T-helper 17 cell (primary cell): ENCODE measurements around the gene LYSMD1. TPM values are rescaled to one million over a fixed set of nuclear protein-coding genes. Genes with fewer than 3 reads are reported as not detected.
A peak's percentile ranks its signal among the peaks of the same experiment; 100 is the strongest.

Experiments used
- ATAC-seq: fragments of 150-1000 bp; cut with Tn5 transposase; 2 replicates; pipeline ENCODE4 v1.10.0; 2021; ENCODE audit warnings: mild to moderate bottlenecking, moderate library complexity
- DNase-seq, 3 donors: peaks; one replicate each; pipeline versions ENCODE4 v3.0.0 to v3.0.0-alpha.2; 2020 to 2021
- H3K9me3 ChIP-seq: one replicate; pipeline ENCODE4 v1.7.0; 2013; ENCODE audit warnings: low read length, mild to moderate bottlenecking; ENCODE audit not compliant: control insufficient read depth, poor library complexity, severe bottlenecking
- H3K27ac Mint-ChIP-seq: one replicate; pipeline ENCODE4 v1.8.0; 2022; ENCODE audit warnings: mild to moderate bottlenecking, moderate library complexity, mixed read lengths
- H3K27me3 Mint-ChIP-seq: one replicate; pipeline ENCODE4 v1.8.0; 2022; ENCODE audit warnings: mixed read lengths
- H3K36me3 Mint-ChIP-seq: one replicate; pipeline ENCODE4 v1.8.0; 2022; ENCODE audit warnings: low read depth, mixed read lengths
- H3K4me1 Mint-ChIP-seq: one replicate; pipeline ENCODE4 v1.8.0; 2022; ENCODE audit warnings: mild to moderate bottlenecking, mixed read lengths
- H3K4me3 Mint-ChIP-seq: one replicate; pipeline ENCODE4 v1.8.0; 2022; ENCODE audit warnings: mild to moderate bottlenecking, moderate library complexity, mixed read lengths
- total RNA-seq, 4 donors: library from RNA in 2 of 4; stranded (reverse) in 2 of 4; gene quantifications; one replicate each; pipeline ENCODE4 v1.2.3 and lab custom pipeline; 2022 to 2026

LYSMD1 gene
- total RNA-seq, 2 donors from 2014 or later: 0.39 to 0.70 TPM

DNA sequence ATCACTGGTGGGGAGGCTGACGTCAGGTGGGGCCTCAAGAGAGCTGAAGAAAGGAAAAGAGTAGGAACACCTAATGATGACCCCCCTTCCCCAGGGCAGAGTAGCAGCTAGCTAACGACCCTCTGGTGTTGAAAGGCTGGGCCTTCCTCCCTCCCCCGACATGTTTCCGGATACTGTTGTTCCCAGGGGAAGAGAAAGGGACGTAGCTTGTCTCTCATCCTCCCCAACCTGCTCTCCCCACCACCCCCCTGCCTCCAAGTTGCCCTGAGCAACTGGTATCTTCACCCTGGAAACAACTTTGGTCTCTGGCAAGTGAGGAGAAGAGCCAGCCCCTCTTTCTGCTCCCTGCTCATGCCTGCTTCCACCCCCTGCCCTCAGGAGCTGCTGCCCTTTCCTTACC lies 21.7 kb downstream of the LYSMD1 start:
- peaks cover 2% of the 10 kb centered on the region for H3K36me3 Mint-ChIP-seq
- H3K27me3 Mint-ChIP-seq: no peaks in the 10 kb centered on the region
- peaks cover 23% of the 10 kb centered on the region for H3K4me1 Mint-ChIP-seq
- H3K9me3 ChIP-seq: no peaks in the 10 kb centered on the region
- DNase-seq: no peak
- H3K4me3 Mint-ChIP-seq: no peak overlapping the region
- H3K27ac Mint-ChIP-seq: no peak overlapping the region
- no peak for ATAC-seq

DNA sequence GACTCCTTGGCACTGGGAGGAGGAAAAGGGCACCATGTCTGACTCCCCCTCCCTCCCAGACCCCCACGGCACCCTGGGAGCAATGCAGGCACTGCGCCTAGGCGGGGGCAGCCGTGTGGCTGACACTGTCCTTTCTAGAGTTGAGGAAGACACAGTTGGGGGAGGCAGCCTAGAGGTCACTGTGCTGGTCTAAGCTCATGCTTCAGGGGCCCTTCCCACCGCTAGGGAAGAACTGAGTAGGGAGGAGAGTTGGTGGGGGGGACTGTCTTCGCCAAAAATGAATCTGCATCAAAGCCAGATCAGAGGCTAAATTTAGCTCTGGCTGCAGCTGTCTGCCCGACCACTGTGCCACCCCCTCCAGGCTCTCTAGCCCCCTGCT lies 22.7 kb downstream of the LYSMD1 start:
- DNase-seq: no peak
- Mint-ChIP-seq H3K4me3 (no peak overlapping the region), H3K36me3 (peaks cover 2% of the 10 kb centered on the region), H3K27ac (no peak overlapping the region), H3K4me1 (peaks cover 23% of the 10 kb centered on the region), H3K27me3 (no peaks in the 10 kb centered on the region)
- no peak for ATAC-seq
- no peaks in the 10 kb centered on the region for H3K9me3 ChIP-seq

DNA sequence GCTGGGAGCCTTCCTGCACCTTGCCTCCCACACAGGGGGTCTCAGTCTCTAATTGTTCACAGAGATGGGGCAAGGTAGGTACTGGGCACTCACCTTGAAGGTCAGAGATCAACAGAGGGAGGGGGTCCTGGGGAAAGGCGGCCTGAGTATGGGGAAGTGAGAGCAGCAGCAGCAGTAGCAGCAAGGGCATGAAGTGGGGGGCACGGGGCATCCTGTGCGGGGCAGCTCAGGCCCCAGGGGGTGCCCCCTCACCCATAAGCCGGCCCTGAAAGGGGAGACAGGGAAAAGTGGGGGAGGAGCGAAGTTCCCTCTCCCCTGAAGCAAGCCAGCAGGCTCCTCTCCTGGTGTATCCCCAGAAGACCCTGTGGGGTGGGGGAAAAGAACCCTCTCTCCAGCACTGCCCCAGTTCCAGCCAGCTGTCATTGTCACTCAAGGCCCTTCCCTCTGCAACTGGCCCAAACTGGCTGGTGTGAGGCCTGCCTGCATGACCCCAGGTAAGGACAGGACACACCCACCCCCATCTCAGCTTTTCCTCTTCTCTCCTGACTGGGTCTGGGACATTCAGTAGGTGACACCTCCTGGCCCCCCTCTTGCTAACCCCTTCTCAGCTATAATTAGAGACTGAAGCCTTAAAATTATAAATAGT lies 23.2 kb downstream of the LYSMD1 start:
- H3K27ac Mint-ChIP-seq: no peak overlapping the region
- no peaks in the 10 kb centered on the region for H3K9me3 ChIP-seq
- no peak for DNase-seq

DNA sequence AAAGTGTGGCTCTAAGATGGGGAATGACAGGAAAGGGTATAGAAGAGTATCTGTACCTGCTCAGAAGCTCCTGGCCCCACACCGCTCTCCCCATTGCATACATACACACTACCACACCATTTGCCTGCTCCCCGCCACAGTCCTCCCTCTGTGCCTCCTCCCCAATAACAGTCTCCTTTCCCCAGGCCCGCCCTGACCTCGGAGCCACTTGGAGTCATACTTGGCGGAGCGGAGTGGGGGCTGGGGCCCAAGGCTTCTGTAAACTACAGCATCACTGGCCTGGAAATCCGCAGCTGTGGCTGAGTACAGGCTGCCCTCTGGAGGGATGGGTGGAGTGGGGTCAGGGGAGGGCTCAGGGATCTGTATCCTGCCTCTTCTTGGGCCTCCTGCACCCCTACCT lies 27.9 kb downstream of the LYSMD1 start:
- no peak for DNase-seq
- H3K27ac Mint-ChIP-seq: no peak overlapping the region
- no peaks in the 10 kb centered on the region for H3K36me3 Mint-ChIP-seq
- H3K4me1 Mint-ChIP-seq: peaks cover 2% of the 10 kb centered on the region
- no peak overlapping the region for H3K4me3 Mint-ChIP-seq
- no peaks in the 10 kb centered on the region for H3K9me3 ChIP-seq
- H3K27me3 Mint-ChIP-seq: no peaks in the 10 kb centered on the region
- no peak for ATAC-seq

More for the DNA sequence above, 23.2 kb downstream of the LYSMD1 start:
- no peak overlapping the region for H3K4me3 Mint-ChIP-seq
- no peak for ATAC-seq
- peaks cover 2% of the 10 kb centered on the region for H3K36me3 Mint-ChIP-seq
- H3K27me3 Mint-ChIP-seq: no peaks in the 10 kb centered on the region
- peaks cover 20% of the 10 kb centered on the region for H3K4me1 Mint-ChIP-seq

DNA sequence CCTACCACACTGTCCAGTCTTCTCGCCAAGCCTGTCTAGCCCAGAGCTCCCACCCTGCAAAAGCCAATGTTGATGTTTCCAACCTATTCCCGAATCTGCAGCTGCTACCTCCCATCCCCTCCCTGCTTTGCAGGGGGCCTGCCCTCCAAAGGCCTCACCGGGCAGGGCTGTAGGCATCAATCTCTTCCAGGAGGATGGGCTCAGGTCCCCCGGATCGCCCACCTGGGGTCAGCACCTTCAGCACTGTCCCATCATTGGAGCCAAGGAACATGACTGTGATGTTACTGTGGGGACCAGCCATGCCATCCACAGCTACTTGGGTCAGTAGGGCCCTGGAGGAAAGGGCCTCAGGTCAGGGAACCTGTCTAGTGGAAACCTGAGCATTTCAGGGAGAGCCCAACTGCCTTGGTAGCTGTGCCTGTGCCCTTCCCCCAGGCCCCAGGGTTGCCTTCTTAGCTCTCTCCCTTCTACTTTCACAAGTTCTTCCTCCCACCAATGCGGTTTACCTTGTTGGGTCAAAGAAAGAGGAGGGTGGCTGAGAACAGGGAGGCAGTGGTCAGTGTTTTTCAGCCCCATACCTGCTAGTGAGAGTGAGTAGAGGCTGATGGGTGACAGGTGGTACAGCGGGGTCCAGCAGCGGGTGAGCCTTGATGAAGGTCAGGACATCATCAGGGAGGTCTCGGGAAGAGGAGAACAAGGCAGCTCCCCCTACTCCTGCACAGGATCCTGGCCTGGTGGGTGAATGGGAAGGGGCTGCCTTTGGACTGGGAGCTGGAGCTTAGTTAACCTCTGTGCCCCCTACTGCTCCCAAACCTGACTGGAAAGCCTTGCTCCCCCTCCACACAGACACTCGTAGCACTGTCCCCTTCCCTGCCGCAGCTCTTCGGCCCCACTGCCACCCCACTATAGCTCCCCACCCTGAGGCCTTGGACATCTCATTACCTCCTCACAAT lies 30.0 kb downstream of the LYSMD1 start:
- H3K4me1 Mint-ChIP-seq: peaks cover 6% of the 10 kb centered on the region
- no peaks in the 10 kb centered on the region for H3K9me3 ChIP-seq
- ATAC-seq (no peak), DNase-seq (no peak)
- H3K4me3 Mint-ChIP-seq: no peak overlapping the region
- H3K27ac Mint-ChIP-seq: peak overlapping the region; percentile 29
- no peaks in the 10 kb centered on the region for H3K36me3 Mint-ChIP-seq
- peaks cover 12% of the 10 kb centered on the region for H3K27me3 Mint-ChIP-seq

DNA sequence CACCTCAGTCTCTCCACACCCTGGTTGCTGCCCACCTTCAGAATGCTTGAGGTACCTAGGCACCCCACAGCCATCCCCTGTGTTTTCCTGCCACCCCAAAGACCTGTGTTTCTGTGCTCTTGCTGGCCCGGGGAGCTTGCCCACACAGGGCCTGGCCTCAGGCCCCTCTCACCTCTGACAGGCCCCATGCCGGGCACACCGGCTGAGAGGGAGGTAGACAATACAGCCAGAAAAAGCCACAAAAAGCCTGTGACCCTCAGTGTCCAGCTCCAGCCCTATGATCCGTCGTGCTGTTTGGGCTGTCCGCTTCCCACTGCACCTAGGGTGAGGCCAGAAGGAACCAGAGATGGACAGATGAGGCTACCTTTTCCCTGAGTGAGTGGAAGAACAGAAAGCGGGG lies 30.7 kb downstream of the LYSMD1 start:
- H3K27me3 Mint-ChIP-seq: peaks cover 15% of the 10 kb centered on the region
- no peaks in the 10 kb centered on the region for H3K9me3 ChIP-seq
- peaks cover 6% of the 10 kb centered on the region for H3K4me1 Mint-ChIP-seq
- no peak overlapping the region for H3K4me3 Mint-ChIP-seq
- ATAC-seq (no peak), DNase-seq (no peak)
- peak overlapping the region; percentile 29 for H3K27ac Mint-ChIP-seq
- no peaks in the 10 kb centered on the region for H3K36me3 Mint-ChIP-seq

- DNase-seq: no peak
- Mint-ChIP-seq H3K4me3 (peak overlapping the region; percentile 19), H3K27ac (no peak overlapping the region), H3K4me1 (peaks cover 6% of the 10 kb centered on the region), H3K27me3 (peaks cover 17% of the 10 kb centered on the region), H3K36me3 (no peaks in the 10 kb centered on the region)
- no peaks in the 10 kb centered on the region for H3K9me3 ChIP-seq
- ATAC-seq: no peak
Measured at GRCh38 chr1:151134396-151134795, 31.3 kb downstream of the LYSMD1 start.

DNA sequence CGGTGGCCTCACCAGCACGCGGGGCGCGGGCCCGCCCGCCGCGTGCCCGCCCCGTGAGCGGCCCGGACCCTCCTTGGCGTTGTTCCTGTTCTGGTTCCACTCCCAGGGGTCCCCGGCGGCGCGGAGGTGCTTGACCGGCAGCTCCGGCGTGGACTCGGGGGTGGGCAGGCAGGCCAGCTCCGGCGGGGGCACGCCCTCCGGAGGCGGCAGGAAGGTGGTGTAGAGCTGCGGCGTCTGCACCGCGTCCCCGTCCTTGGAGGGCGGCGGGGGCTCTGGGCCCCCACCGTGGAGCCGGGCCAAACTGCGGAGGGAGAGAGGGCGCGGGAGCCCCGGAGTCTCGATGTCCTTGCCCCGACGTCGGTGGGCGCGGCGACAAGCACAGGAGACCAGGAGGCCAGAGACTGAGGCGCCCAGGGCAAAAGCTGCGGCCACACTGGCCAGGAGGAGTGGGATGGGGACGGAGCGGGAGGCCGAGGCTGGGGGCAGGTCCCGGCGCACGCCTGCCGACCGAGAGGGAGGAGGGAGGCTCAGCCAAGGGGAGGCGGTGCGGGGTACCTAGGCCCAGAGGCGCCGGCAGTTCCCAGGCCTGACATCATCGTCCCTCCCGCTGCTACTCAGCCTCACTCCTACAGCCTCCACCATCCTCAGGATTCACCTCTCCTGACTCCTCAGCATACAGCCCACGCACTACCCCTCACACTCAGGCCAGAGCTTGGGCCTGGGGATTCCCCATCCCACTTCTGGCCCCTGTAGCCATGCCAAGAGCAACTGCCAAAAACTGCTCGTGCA lies 32.5 kb downstream of the LYSMD1 start:
- Mint-ChIP-seq H3K4me3 (no peak overlapping the region), H3K27ac (no peak overlapping the region), H3K36me3 (no peaks in the 10 kb centered on the region), H3K27me3 (peaks cover 21% of the 10 kb centered on the region), H3K4me1 (peaks cover 6% of the 10 kb centered on the region)
- H3K9me3 ChIP-seq: no peaks in the 10 kb centered on the region
- DNase-seq: no peak
- ATAC-seq: no peak

DNA sequence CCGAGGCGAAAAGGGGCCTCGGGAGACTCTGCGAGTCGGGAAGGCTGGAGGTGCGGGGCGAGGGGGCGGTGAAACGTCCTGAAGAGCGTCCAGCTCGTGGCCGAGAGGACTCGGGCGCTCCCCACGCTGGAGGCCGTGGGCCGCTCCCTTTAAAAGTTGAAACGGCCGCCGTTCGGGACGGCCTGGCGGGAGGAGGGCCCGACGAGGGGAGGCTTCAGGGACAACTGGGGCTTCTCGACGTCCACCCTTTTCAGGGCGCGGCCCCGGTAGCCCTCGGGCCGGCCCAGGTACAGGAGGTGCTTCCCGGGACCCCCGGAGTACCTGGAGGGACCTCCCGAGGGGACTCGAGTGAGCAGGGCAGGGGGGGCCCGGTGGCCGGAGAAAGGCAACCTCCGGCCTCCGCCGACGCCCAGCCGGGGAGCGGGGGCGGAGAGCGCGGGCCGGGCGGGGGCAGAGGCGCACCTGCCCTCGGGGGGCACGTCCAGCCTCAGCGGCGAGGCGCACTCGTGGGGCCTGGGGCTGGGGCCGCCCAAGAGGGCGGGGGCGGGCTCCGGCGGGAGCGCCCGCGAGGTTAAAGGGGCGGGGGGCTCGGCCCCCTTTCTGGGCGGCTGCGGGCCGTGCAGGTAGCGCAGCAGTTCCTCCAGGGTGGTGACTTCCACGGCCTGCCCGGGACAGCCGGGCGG lies 33.2 kb downstream of the LYSMD1 start:
- ATAC-seq: no peak
- peaks cover 6% of the 10 kb centered on the region for H3K4me1 Mint-ChIP-seq
- H3K9me3 ChIP-seq: no peaks in the 10 kb centered on the region
- no peak overlapping the region for H3K27ac Mint-ChIP-seq
- H3K27me3 Mint-ChIP-seq: peaks cover 21% of the 10 kb centered on the region
- no peaks in the 10 kb centered on the region for H3K36me3 Mint-ChIP-seq
- H3K4me3 Mint-ChIP-seq: peak overlapping the region; percentile 53
- DNase-seq: no peak

DNA sequence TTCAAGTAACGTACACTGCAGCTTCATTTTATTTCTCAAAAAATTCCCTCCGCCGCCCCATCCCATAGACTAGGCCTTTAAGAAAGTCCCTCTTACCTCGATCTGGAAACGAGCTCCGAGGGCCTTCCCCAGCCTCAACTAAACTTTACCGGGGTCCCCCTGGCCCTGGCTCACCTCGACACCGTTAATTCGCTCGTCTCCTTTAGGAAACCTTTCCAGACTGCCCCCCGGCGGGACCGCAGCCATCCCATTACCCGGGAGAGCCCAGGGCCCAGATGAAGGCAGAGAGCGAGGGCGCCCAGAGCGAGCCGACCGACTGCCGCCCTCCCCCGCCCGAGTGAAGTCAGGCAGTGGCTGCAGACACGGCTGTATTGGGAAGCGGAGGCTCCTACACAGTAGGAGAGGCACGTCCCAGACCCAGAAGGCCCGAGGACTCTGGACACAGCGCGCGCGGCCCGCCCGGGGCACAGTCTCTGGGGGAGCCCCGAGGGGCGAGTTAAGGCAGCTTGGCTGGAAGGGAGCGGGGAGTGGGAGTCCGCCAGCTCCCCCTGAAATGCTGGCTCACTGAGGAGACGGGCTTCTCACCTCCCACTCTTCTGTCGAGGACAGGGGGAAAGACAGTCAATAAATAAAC lies 33.9 kb downstream of the LYSMD1 start:
- no peaks in the 10 kb centered on the region for H3K9me3 ChIP-seq
- DNase-seq (no peak), ATAC-seq (peak; percentile 2)
- Mint-ChIP-seq H3K4me3 (peak overlapping the region; percentile 53), H3K27ac (no peak overlapping the region), H3K4me1 (peaks cover 6% of the 10 kb centered on the region), H3K27me3 (peaks cover 21% of the 10 kb centered on the region), H3K36me3 (no peaks in the 10 kb centered on the region)

GRCh38 chr1:151130987-151131586 lies 34.6 kb downstream of the LYSMD1 start:
- Mint-ChIP-seq H3K27me3 (peaks cover 21% of the 10 kb centered on the region), H3K27ac (no peak overlapping the region), H3K36me3 (no peaks in the 10 kb centered on the region), H3K4me3 (peak overlapping the region; percentile 53), H3K4me1 (peaks cover 6% of the 10 kb centered on the region)
- peak; percentile 97 for ATAC-seq
- peak; percentile 41 to 47 (median 41) for DNase-seq
- no peaks in the 10 kb centered on the region for H3K9me3 ChIP-seq

- Mint-ChIP-seq H3K27ac (no peak overlapping the region), H3K4me1 (peaks cover 14% of the 10 kb centered on the region), H3K27me3 (peaks cover 21% of the 10 kb centered on the region), H3K36me3 (peaks cover 5% of the 10 kb centered on the region), H3K4me3 (no peak overlapping the region)
- ATAC-seq (no peak), DNase-seq (no peak)
- H3K9me3 ChIP-seq: no peaks in the 10 kb centered on the region
Measured at GRCh38 chr1:151128800-151129199, 36.9 kb downstream of the LYSMD1 start.
